HepG2 (cell line): Measurements from ENCODE around the gene SPINK4. TPM values are rescaled to one million over a fixed set of nuclear protein-coding genes. Genes with fewer than 3 reads are reported as not detected.

Experiments
- ATAD3A ChIP-seq: sonication (generic); formaldehyde crosslinking; IDR thresholded peaks from 2 replicates; pipeline ENCODE4 v1.4.0; 2020; ENCODE audit warnings: missing genetic modification reagents
- GMEB1 ChIP-seq: sonication (generic); formaldehyde crosslinking; IDR thresholded peaks from 2 replicates; pipeline ENCODE4 v1.5.1; 2020; ENCODE audit warnings: missing genetic modification reagents, mild to moderate bottlenecking, borderline replicate concordance
- HNRNPH1 ChIP-seq: fragments of 200-400 bp; formaldehyde crosslinking; optimal IDR thresholded peaks from 2 replicates; pipeline ENCODE3; 2017; ENCODE audit warnings: mild to moderate bottlenecking, low read depth, low read length
- HOXD1 ChIP-seq: sonication (generic); formaldehyde crosslinking; IDR thresholded peaks from 2 replicates; pipeline ENCODE4 v1.5.0; 2020; ENCODE audit warnings: missing genetic modification reagents
- RFXAP ChIP-seq: sonication (generic); formaldehyde crosslinking; IDR thresholded peaks from 2 replicates; pipeline ENCODE4 v1.4.0; 2020; ENCODE audit warnings: missing genetic modification reagents, borderline replicate concordance
- ZNF142 ChIP-seq: sonication (generic); formaldehyde crosslinking; IDR thresholded peaks from 2 replicates; pipeline ENCODE4 v1.4.0; 2020; ENCODE audit warnings: missing genetic modification reagents
- ZNF207 ChIP-seq: fragments of 450-650 bp; IDR thresholded peaks from 2 replicates; pipeline ENCODE4 v1.6.1; 2016; ENCODE audit warnings: antibody characterized with exemption, borderline replicate concordance
- ZNF276 ChIP-seq: sonication (generic); formaldehyde crosslinking; IDR thresholded peaks from 2 replicates; pipeline ENCODE4 v1.4.0; 2020; ENCODE audit warnings: mild to moderate bottlenecking, low read depth, missing genetic modification reagents
- ZNF343 ChIP-seq: sonication (generic); formaldehyde crosslinking; IDR thresholded peaks from 2 replicates; pipeline ENCODE4 v1.4.0; 2020; ENCODE audit warnings: mild to moderate bottlenecking, missing genetic modification reagents
- ZNF44 ChIP-seq: sonication (generic); formaldehyde crosslinking; IDR thresholded peaks from 2 replicates; pipeline ENCODE4 v1.5.1; 2020; ENCODE audit warnings: mild to moderate bottlenecking, missing genetic modification reagents
- ZNF646 ChIP-seq: sonication (generic); formaldehyde crosslinking; IDR thresholded peaks from 2 replicates; pipeline ENCODE4 v1.9.0; 2021; ENCODE audit warnings: mild to moderate bottlenecking, missing genetic modification reagents
- ZNF709 ChIP-seq: sonication (generic); formaldehyde crosslinking; IDR thresholded peaks from 2 replicates; pipeline ENCODE4 v1.5.0; 2020; ENCODE audit warnings: mild to moderate bottlenecking, missing genetic modification reagents
- polyA plus RNA-seq, 8 experiments: library from polyadenylated mRNA; depleted of rRNA in 3 of 8; stranded (reverse) in 7 of 8; unstranded in 1 of 8; fragments of >200 nt; fragmentation: Illumina TruSeq in 4 of 8; extraction: Trizol in 4 of 8; gene quantifications; 2 replicates each; pipeline versions ENCODE4 v1.2.1 to v1.2.3, GENCODE V29; 2011 to 2016; ENCODE audit warnings: low read depth in 4 of 8, missing spikeins in 1 of 8, mixed read lengths in 1 of 8; ENCODE audit not compliant: insufficient read depth in 1 of 8
- total RNA-seq, 5 experiments: library from RNA; depleted of rRNA; stranded (reverse); fragments of >200 nt; fragmentation: Illumina TruSeq; extraction: Trizol; gene quantifications; 2 replicates each; pipeline ENCODE4 v1.2.3, GENCODE V29; 2016; ENCODE audit warnings: low read depth in 1 of 5

Gene SPINK4
- total and polyA plus RNA-seq, 2 of the 13 experiments (the other 11 are each of a cell fraction or from before 2014, with no cell fraction given) = 0.53 to 3.4 TPM

GRCh38 chr9:33264003-33264472 is 24.1 kb downstream of the SPINK4 start (continued):
- TF ChIP-seq ZNF142 (CRISPR knock-in tag) (no peak), GMEB1 (no peak), ZNF709 (CRISPR knock-in tag) (peak; percentile 83), ZNF646 (CRISPR knock-in tag) (0 out of 2 replicates have a peak, but pooled peaks have one; percentile 40), ZNF207 (no peak), ZNF44 (CRISPR knock-in tag) (no peak), ZNF343 (CRISPR knock-in tag) (0 out of 2 replicates have a peak, but pooled peaks have one; percentile 27), HNRNPH1 (no peak), RFXAP (CRISPR knock-in tag) (no peak), HOXD1 (CRISPR knock-in tag) (no peak), ZNF276 (CRISPR knock-in tag) (no peak), ATAD3A (CRISPR knock-in tag) (no peak)
